Chondrocyte (in vitro differentiated cells): ENCODE measurements around the gene ARHGAP28. TPM values are rescaled to one million over a fixed set of nuclear protein-coding genes. Genes with fewer than 3 reads are reported as not detected.
"Not testable (repeated sequence)": the region's sequence is repeated elsewhere in the genome, so short reads cannot be mapped to it uniquely, and the experiment has no call there.

Source experiments
- DNase-seq: peaks from one replicate; pipeline ENCODE4 v3.0.0; 2021; ENCODE audit warnings: mixed read lengths, low spot score
- H3K27ac Mint-ChIP-seq: one replicate; pipeline ENCODE4 v1.8.0; 2021; ENCODE audit warnings: mild to moderate bottlenecking, moderate library complexity, mixed read lengths; ENCODE audit not compliant: unreplicated experiment
- H3K27me3 Mint-ChIP-seq: 2 replicates; pipeline ENCODE4 v1.8.0; 2021; ENCODE audit warnings: low read depth, mixed read lengths
- H3K36me3 Mint-ChIP-seq: 2 replicates; pipeline ENCODE4 v1.8.0; 2021; ENCODE audit warnings: low read depth, mixed read lengths
- H3K4me1 Mint-ChIP-seq: 2 replicates; pipeline ENCODE4 v1.8.0; 2021; ENCODE audit warnings: low read depth, mild to moderate bottlenecking, mixed read lengths
- H3K4me3 Mint-ChIP-seq: one replicate; pipeline ENCODE4 v1.8.0; 2021; ENCODE audit warnings: mild to moderate bottlenecking, moderate library complexity, mixed read lengths; ENCODE audit not compliant: unreplicated experiment
- H3K9me3 Mint-ChIP-seq: 2 replicates; pipeline ENCODE4 v1.8.0; 2021; ENCODE audit warnings: low read depth, mixed read lengths
- CTCF ChIP-seq: fragments of 200-600 bp; sonication (generic); IDR thresholded peaks from 2 replicates; pipeline ENCODE4 v1.5.0; 2021; ENCODE audit warnings: antibody characterized with exemption, mild to moderate bottlenecking, moderate library complexity
- total RNA-seq: library from RNA; stranded (reverse); gene quantifications from 3 replicates; pipeline ENCODE4 v1.2.1, GENCODE V29; 2021

ARHGAP28 gene
- total RNA-seq, 1 donor from 2014 or later: 18.1 TPM

DNA sequence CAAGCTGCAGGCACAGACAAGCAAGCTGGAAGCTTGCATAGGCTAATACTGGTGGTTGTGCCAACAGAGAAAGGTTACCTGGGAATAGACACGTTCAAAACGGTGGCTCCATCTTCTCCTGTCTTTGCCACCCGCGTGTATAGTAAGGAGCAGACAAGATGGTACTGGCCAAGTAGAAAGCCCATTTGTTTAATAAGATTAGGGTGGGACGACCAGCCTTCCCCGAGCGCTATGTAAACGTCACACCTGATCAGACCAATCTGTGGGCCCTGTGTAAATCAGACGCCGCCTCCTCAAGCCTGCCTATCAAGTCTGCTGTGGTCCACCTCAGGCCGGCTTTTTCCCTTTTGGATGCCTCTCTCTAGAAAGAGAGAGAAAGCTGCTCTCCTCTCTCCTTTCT lies 198.8 kb downstream of the ARHGAP28 start:
- DNase-seq: no peak
- no peak overlapping the region for H3K27ac Mint-ChIP-seq
- TF ChIP-seq CTCF: no peak
- no peaks in the 10 kb centered on the region for H3K27me3 Mint-ChIP-seq
- H3K9me3 Mint-ChIP-seq: peaks cover 2% of the 10 kb centered on the region
- no peak overlapping the region for H3K4me3 Mint-ChIP-seq
- H3K4me1 Mint-ChIP-seq: peaks cover 6% of the 10 kb centered on the region
- H3K36me3 Mint-ChIP-seq: no peaks in the 10 kb centered on the region

DNA sequence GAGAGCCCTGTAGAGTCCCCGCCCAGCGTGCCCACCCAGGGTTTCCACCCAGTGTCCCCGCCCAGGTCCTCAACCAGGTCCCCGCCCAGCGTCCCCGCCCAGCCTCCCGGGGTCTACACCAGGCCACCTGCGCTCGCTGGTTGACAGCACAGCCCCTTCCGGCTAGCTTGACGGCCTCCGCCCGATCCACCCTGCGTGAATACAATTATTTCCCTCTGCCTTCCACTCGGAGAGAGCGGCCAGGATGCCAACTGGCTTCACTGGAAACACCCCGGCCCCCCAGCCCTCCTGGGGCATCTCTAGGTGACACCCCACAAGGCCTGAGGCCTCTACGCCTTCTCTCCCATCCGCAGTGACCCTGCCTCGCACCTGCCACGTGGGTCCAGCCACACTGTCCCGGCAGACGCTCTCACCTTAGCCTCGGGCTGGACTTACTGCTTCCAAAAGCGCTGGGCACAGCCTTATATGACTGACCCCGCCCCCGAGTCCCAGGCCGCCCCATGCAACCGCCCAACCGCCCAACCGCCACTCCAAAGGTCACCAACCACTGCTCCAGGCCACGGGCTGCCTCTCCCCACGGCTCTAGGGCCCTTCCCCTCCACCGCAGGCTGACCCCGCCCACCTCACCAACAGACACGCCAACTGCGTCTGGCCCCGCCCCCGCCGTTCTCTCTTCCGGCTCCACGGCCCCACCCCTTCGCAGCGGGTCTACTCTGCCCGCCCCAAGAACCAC lies 200.0 kb downstream of the ARHGAP28 start:
- Mint-ChIP-seq H3K36me3 (no peaks in the 10 kb centered on the region), H3K27ac (no peak overlapping the region), H3K9me3 (peaks cover 2% of the 10 kb centered on the region), H3K4me3 (no peak overlapping the region), H3K4me1 (peaks cover 4% of the 10 kb centered on the region), H3K27me3 (no peaks in the 10 kb centered on the region)
- TF ChIP-seq CTCF: no peak
- no peak for DNase-seq

GRCh38 chr18:6934859-6935258 lies 205.3 kb downstream of the ARHGAP28 start:
- peaks cover 7% of the 10 kb centered on the region for H3K9me3 Mint-ChIP-seq
- peaks cover 1% of the 10 kb centered on the region for H3K36me3 Mint-ChIP-seq
- H3K27me3 Mint-ChIP-seq: peaks cover 5% of the 10 kb centered on the region
- H3K4me3 Mint-ChIP-seq: no peak overlapping the region
- no peak for DNase-seq
- H3K4me1 Mint-ChIP-seq: no peaks in the 10 kb centered on the region
- no peak for TF ChIP-seq CTCF
- no peak overlapping the region for H3K27ac Mint-ChIP-seq

GRCh38 chr18:6938003-6938402 lies 208.5 kb downstream of the ARHGAP28 start:
- Mint-ChIP-seq H3K36me3 (peaks cover 1% of the 10 kb centered on the region), H3K9me3 (peaks cover 7% of the 10 kb centered on the region), H3K27ac (no peak overlapping the region), H3K27me3 (peaks cover 10% of the 10 kb centered on the region), H3K4me1 (no peaks in the 10 kb centered on the region), H3K4me3 (no peak overlapping the region)
- TF ChIP-seq CTCF: no peak
- no peak for DNase-seq

GRCh38 chr18:6938403-6938802 lies 208.9 kb downstream of the ARHGAP28 start:
- H3K4me3 Mint-ChIP-seq, DNase-seq, H3K27ac Mint-ChIP-seq, H3K4me1 Mint-ChIP-seq, H3K9me3 Mint-ChIP-seq, H3K36me3 Mint-ChIP-seq, H3K27me3 Mint-ChIP-seq: not testable (repeated sequence)

GRCh38 chr18:6939972-6940371 lies 210.5 kb downstream of the ARHGAP28 start:
- peaks cover 1% of the 10 kb centered on the region for H3K36me3 Mint-ChIP-seq

More at GRCh38 chr18:6939972-6940371, 210.5 kb downstream of the ARHGAP28 start:
- Mint-ChIP-seq H3K27me3 (peaks cover 10% of the 10 kb centered on the region), H3K4me1 (no peaks in the 10 kb centered on the region), H3K9me3 (peaks cover 4% of the 10 kb centered on the region), H3K27ac (no peak overlapping the region), H3K4me3 (no peak overlapping the region)
- DNase-seq: no peak
- TF ChIP-seq CTCF: no peak
